ENCODE measurements around the gene ABCC1.

DNA sequence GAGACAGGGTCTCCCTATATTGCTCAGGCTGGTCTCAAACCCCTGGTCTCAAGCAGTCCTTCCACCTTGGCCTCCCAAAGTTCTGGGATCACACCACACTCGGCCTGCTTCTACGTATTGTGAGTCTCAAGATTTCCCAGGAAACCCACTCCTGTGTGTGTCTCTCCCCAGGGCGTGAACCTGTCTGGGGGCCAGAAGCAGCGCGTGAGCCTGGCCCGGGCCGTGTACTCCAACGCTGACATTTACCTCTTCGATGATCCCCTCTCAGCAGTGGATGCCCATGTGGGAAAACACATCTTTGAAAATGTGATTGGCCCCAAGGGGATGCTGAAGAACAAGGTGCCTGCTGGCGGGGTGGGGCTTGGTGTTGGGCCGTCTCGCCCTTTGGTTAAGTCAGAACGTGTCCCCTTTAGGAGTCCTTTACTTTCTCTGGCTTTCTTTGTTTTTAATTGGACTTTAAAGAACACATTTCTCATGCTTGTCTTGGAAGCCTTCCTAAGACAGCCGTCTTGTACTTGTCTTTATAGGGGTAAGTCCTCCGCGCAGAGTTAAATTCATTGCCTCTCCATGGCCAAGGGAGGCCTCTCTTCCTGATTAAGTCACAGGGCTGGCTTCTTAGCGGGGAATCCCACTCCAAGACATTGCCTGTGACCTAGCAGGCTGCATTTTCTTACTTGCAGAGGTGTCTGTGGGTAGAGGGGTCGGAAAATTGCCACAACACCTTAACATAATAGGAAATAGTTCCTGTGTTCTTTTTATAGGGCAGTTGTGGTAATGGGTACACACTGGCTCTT, 137.4 kb downstream of the ABCC1 start:
- TF ChIP-seq, protein P1, sequence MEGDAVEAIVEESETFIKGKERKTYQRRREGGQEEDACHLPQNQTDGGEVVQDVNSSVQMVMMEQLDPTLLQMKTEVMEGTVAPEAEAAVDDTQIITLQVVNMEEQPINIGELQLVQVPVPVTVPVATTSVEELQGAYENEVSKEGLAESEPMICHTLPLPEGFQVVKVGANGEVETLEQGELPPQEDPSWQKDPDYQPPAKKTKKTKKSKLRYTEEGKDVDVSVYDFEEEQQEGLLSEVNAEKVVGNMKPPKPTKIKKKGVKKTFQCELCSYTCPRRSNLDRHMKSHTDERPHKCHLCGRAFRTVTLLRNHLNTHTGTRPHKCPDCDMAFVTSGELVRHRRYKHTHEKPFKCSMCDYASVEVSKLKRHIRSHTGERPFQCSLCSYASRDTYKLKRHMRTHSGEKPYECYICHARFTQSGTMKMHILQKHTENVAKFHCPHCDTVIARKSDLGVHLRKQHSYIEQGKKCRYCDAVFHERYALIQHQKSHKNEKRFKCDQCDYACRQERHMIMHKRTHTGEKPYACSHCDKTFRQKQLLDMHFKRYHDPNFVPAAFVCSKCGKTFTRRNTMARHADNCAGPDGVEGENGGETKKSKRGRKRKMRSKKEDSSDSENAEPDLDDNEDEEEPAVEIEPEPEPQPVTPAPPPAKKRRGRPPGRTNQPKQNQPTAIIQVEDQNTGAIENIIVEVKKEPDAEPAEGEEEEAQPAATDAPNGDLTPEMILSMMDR (conservative IDR thresholded peaks at IDR 0.05; ENCODE audit: low read depth, low read length) = no peak
- no peak for TF ChIP-seq EZH2 (IDR thresholded peaks at IDR 0.05; ENCODE audit: borderline replicate concordance, low read depth, low read length, poor library complexity, severe bottlenecking)
